Measurements from ENCODE around the gene ARF1.

The ARF1 gene

DNA sequence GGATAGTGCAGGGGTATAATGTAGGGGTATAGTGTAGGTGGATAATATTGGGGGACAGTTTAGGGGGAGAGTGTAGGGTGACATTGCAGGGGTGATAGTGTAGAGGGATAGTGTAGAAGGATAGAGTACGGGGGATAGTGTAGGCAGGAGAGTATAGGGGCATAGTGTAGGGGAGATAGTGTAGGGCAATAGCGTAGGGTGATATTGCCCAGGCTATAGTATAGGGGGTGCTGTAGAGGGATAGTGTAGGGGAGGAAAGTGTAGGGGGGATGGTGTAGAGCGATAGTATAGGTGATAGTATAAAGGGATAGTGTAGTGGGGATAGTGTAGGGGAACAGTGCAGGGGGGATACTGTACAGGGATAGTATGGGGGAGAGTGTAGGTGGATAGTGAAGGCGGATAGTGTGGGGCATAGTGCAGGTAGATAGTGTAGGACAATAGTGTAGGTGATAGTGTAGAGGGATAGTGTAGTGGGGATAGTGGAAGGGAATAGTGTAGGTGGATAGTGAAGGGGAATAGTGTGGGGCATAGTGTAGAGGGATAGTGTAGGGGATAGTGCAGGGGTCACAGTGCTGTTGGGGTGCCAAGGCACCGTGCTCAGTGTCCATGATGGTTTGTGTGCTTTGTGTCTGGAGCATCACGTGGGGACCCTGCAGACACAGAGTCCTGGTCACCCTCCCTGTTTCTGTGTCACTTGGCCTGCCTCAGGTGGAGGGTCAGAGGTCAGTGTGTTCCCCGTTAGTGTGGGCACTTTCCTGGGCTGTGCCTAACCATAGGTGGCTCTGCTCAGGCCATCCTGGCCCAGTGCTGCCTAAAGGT, 10.5 kb upstream of the ARF1 start:
- DNase-seq (ENCODE audit: low read depth) = no peak

DNA sequence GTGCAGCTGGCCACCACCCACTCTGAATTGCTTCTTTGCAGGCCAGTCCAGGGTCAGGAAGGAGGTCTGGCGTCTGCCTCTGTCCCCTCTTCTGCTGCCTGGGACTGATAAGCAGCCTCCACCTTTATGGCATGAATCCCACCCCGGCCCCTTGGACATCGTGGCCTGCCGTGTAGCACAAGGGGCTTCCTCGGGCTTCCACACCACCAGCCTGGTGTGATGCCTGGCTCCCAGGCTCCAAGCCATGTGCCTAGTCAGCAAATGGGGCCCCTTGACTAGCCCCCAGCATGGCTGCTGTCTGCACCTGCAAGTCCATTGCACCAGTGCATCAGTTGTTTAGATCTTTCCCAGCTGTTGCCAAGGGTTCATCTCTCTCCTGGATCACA, 9.9 kb upstream of the ARF1 start:
- DNase-seq (ENCODE audit: low read depth) = no peak

DNA sequence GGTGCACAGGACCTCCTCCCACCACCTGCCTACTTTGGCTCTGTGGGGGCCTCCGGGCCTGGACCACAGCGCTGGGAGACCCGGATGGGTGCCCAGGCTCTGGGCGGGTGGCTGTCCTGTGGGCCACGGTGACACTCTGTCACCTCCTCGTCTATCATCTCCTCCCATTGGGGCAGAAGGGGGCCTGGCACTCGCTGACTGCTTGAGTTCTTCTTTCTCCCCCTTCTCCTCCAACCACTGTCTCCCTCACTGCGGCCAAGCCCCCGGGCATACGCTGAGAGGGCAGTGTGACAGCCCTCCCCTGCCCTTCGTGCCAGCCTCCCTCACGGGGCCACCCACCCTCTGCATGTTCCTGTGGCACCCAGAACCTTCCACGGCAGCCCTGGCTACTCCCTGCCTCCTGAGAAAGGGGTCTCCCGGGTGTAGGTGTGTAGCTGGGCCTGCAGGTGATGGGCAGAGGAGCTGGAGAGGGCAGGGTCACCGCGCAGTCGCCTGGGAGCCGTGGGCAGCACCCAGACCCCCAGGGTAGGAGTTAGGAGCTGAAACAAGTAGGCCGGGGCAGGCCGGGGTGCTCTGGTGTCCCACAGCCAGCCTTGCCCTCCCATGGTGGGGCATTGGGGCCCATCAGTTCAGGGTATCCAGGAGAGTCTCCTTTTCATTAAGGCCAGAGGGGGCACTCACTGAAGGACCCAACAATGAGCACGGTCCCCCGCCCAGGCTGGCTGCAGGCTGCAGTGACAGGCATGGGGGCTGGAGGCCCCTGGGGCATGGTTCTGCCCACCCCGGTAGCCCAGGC, 9.2 kb upstream of the ARF1 start:
- DNase-seq (ENCODE audit: low read depth) = no peak

DNA sequence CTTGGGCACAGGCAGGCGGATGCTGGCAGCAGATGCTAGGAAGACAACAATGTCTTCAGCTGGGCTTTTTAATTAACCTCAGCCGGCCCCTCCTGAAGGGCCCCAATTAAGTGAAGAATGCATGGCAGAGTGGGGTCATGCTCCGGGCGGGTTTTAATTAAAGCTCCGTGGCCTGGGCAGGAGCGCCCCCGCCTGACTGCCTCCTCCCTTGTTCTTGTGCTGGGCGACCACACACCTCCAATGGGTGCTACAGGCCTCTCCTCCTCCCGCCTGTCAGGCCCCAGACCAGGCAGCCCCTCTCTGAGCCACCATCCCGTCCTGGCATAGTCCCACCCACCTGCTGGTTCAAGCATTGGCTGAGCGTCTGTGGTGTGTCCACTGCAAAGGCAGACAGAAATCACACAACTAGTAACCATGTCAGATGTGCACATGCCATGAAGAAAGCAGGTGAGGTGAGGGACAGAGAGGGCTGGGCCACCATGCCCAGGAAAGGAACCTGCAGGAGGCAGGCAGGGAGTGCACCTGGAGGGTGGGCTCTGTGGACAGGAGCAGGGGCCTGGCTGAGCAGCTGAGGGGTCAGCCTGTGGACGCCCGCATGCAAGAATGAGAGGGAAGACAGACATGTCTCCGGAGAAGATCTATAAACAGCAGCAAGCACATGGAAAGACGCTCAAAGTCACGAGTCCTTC, 8.5 kb upstream of the ARF1 start:
- DNase-seq (ENCODE audit: low read depth) = no peak

DNA sequence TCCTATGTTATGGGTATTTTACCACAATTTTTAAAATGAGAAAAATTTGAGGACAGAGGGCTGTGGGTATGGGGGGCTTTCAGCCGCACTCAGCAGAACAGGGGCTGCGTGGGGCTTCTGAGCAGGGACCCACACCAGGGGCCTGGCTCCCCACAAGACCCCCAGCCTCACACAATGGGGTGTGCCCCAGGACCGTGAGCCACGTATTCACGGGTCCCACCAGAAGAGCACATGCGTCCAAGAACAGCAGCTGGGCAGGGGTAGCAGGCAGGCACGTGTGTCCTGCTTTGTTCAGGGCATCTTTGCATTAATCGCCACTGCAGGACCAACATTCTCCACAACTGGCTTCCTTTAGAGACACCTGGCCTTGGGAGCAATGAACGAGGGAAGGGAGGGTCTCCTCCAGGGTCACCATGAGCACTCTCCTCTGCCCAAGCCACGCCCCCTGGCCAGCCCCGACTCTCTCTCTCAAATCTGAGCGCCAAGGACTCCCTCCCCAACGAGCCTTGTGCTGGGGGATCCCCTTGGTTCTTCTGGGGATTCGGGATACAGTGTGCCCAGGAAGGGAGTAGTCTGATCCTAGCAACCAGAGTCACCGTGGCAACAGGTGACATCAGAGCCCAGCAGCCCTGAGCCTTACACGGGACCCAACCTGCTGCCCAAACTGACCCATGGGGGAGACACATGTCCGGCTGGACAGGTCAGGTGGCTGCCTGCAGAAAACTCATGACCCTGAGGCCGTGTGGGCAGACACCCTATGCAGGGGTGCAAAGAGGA, 7.4 kb upstream of the ARF1 start:
- DNase-seq (ENCODE audit: low read depth) = no peak

DNA sequence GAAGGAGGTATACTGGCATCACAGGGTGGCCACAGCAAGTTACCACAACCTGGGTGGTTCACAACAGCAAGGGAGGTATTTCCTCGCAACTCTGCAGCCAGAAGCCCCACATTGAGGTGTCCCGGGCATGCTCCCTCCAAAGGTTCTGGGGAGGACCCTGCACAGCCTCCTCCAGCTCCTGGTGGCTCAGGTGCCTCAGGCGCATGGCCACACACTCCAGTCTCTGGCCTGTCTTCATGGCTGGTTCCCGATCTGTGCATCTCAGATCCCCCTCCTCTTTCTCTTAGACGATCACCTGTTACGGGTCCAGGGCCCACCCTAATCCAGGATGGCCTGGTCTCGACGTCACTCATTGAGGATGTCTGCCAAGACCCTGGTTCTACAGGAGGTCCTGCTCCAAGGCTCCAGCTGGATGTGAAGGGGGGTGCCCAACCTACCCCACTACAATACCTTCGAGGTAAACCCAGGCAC, 6.7 kb upstream of the ARF1 start:
- no peak for DNase-seq (ENCODE audit: low read depth)

DNA sequence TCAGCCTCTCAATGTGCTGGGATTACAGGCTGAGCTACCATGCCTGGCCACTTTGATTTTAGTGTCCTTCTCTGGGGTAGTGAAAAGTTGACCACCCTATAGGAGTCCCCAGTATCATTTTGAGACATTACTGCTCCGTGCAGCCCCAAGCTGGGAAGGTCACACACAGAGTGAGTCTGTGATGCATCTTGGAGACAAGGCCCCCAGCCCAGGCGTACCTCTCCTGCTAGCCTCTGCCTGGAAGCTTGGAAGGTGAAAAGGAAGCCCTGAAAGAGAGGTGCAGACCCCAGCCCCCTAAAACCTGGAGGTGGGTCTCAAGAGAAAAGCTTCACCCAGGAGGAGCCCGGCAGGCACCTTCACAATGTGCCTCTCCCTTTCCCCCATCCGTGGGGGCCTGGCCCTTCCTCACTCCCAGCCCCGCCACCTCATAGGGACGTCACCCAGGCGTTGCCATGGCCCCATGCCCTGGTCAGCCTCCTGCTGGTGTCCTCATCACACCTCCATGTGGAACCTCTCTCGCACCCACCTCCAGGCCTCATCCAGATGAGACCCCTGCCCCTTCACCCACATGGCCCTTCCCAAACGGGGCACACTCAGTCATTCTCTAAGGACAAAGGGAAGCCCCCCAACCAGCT, 5.6 kb upstream of the ARF1 start:
- no peak for DNase-seq (ENCODE audit: low read depth)

DNA sequence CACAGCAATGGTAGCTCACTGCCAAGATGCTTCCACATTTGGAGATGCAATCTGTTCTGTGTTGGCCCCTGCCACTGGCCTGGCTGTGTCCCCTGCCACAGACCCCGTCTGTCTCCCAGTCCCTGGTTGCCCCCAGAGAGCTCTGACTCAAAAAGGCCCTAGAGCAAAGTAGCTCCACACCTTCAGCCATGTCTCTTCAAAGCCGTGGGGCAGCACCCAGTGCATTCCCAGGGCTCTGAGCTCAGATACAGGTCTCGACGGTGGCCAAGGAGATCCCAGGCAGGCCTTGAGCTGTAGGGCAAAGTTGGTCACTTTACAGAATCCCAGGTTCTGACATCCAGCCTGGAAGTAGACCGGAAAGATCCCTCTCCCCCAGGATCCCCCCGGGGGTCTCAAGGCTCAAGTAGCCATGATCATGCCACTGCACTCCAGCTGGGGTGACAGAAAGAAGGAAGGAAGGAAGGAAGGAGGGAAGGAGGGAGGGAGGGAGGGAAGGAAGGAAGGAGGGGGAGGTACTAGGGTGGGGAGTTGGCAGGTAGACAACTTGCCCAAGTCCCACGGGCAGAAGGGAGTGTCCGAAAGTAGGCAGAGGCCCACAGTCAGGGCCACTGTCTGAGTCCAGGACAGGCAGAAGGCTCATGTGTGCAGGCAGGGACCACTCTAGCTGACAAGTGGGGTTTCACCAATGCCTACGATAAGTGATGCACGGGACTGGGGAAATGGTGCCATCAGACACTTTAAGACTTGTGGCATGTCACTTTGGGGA, 4.8 kb upstream of the ARF1 start:
- no peak for DNase-seq (ENCODE audit: low read depth)

DNA sequence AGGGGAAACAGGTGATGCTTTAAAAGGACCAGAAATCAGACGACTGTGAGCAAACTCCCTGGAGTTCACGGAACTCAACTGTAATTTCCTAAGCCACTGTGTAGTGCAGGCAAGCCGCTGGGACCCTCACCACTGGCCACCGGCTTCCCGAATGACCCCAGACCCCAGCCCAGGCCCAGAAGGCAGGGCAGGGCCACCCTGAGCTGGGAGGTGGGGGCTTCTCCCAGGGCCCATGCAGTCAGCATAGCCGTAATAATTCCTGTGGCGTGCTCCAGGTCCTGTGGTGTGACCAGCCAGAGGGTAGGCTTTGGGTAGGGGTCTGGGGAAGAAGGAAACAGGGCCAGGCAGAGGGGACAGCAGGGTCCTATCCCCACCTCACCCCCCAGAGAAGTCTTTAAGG, 3.5 kb upstream of the ARF1 start:
- no peak for DNase-seq (ENCODE audit: low read depth)

DNA sequence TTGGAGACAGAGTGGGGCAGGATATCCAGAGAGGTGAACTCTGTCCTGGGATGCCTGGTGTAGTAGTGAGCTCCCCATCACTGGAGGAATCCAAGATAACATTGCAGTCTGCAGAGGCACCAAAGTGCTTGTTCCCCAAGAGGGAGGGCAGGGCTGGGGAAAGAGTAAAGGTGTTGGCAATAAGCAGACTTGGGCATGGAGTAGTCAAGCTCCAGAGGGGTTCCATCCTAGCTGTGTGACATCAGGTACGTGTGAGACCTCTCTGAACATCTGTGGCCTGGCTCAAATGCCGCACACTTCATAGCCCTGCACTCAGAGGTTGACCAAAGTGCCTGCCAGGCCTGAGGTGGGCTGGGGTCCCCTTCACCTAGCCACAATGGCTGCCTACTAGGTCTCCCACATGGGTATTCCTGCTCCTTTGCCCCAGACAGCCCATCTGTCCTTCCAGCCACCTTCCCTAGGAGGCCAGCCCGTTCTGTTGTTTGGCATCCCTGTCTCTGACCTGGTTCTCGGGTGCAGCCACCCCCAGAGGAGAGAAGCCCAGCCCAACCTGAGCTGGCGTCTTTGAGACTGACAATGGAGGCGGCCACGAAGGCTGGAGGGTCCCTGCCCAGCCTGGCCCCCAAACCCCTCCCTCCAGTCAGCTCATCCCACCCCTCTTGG, 2.8 kb upstream of the ARF1 start:
- DNase-seq (ENCODE audit: low read depth) = no peak

DNA sequence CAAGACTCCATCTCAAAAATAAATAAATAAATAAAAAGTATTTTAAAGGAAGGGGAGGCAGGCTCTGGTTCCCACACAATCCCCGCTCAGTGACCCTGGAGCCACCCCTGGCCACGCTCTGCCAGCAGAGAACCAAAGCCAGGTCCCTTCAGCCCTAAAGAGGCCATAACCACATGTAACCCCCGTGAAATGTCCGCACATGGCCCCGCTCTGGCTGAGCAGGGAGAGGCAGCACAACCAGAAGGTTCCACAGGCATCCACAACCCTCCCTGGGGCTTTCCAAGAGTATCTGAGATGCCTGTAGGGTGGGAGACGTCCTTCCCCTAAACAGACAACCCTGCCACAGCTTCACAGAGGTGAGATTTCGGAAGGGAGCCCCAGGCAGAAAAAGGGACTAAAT, 1.4 kb upstream of the ARF1 start:
- DNase-seq (ENCODE audit: low read depth) = no peak

DNA sequence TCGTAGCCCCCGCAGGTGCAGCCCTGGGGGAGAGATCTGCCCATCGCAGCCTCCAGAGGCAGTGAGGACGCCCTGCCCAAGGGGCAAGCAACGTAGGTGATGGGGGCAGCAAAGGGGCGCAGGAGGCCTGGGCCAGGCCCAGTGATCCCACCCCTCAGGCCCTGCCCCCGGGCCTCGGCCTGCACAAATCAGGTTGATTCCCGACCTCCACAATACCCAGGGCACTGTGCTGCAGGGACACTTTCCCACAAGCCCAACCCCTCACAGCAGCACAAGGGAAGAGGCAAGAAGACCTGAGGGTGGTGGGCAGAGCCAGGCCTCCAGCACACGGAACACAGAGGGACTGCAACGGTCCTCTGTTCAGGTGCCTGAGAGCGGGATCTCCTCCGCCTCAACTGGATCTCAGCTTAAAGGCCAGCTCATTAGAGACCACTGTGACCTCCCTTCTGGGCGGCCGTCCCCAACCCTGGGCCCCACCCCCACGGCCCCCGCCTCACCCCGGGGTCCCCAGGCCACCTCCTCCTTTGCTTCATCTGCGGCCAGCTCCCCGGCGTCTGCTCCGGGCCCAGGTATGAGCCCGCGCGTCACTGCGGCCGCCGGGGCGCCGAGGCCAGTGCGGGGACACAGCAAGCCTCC, 812 bp upstream of the ARF1 start:
- DNase-seq (ENCODE audit: low read depth) = no peak

DNA sequence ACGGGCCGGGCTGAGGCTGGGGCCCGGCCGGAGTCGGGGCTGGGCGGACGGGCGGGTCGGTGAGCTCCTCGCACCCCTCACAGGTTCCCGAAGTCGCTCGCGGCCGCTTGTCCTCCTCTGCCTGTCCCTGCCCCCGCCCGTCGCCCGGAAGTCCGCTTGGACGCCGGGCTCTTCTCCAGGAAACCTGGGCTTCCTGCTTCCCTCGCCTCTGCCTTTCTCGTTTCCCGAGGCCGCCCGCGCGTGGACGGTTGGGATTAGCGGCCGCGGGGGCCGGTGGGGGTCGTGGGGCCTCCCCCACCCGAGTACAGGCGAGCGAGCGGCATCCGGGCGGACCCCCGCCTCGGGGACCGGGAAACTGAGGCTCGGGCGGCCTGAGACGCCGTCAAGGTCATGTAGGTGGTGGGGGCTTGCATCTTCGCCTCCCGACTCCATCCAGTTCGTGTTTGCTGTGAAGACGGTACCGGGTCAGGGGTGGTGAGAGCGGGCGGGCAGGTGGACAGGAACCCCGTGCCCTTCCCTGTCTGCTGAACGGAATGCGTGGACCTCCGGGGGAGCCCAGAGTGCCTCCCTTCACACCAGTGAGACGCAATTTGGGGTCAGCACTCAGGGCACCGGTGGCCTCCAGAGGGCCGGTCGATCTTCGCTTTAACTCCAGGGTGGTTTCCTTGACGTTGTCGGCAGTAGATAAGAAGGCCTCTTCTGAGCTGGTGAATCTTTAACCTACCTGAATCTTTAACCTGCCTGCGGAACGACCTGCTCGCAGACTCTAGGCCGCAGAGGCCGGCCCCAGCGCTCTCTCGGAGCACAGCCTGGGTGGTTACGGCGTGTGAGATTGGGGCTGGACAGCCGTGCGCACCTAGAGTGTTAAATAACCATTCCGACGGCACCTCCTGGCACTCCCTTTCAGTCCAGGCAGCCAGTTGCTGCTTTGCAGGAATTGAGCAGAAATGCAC, 686 bp downstream of the ARF1 start:
- DNase-seq (ENCODE audit: low read depth) = no peak

DNA sequence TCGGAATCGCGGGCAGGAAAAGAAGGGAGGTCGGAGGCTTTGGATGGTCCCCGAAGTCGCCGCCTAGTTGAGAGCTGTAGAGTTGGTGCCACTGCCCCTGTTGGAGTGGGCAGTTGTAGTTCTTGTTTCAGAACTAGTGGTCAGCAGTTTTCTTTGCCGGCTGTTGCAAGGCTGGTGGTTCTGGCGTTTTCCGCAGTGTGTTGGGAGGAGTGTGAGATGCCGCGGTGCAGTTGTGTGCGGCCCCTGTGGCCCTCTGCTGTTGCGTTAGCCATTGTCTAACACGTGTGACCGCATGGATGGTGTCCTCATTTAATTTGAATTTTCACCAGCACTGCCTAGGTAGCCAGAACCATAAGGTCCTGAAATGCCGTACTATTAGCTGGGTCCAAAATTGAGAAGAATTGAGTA, 1.4 kb downstream of the ARF1 start:
- no peak for DNase-seq (ENCODE audit: low read depth)

DNA sequence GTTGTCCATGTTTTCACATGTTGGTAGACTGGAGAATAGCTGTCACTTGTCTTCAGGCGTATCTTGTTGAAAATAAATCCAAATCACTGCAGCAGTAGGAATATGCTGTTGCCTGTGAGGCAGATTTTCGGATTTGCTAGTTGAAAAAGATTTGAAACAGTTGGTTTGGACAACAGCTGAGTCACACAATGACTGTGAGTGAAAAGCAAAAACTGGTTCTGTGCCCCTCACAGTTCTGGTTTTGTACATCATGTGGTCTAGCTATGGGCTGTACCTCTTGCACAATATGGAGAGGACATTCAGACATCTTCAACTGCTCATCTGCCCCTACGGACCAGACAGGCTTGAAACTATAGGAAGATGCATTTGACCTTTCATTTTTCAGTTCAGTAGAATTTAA, 1.8 kb downstream of the ARF1 start:
- DNase-seq (ENCODE audit: low read depth) = no peak

DNA sequence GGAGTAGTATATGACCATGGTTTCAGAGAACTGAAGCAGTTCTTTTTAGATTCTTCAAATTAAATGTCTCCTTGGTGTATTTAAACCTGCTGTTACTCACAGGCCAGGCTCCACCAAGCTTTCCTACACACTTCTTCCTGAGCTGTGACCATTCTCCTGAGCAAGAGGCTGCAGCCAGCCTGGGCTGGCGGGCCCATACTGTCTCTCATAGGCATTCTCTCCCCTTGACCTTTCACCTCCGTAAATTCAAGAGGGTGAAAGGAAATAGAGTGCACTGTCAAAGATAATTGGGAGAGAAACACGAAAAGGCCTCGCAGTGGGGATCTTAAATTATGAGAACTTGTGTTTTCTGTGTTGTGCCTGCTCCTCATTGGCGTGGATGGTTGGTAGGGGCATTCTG, 2.3 kb downstream of the ARF1 start:
- no peak for DNase-seq (ENCODE audit: low read depth)

DNA sequence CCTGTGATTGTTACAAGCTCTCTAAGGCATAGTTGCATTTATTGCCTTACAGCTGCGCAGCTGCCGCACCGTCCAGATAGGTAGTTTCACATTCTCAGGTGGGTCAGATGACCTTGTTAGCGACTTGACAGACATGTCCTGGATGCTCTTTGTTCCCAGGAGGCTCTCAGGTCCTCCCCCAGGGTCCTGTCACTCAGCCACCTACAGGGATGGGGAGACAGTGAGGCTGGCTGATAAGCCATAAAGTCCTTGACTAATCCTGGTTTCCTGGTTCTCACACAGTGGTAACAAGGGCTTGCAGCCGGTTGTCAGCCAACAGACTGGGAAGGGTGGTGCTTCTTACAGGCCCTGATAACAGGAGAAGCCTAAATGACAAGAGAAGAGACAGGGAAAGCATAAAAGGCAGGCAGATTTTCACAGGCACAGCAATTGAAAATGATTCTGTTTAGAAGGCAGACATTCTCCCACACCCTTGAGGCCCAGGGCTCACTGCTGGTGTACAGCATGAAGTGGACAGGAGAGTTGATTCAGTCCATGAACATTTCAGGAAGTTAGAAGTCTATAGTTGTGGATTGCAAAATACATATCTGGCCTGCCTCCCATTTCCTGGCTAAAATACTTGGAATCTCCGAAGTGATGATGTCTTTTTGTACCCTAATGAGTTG, 2.9 kb downstream of the ARF1 start:
- no peak for DNase-seq (ENCODE audit: low read depth)

DNA sequence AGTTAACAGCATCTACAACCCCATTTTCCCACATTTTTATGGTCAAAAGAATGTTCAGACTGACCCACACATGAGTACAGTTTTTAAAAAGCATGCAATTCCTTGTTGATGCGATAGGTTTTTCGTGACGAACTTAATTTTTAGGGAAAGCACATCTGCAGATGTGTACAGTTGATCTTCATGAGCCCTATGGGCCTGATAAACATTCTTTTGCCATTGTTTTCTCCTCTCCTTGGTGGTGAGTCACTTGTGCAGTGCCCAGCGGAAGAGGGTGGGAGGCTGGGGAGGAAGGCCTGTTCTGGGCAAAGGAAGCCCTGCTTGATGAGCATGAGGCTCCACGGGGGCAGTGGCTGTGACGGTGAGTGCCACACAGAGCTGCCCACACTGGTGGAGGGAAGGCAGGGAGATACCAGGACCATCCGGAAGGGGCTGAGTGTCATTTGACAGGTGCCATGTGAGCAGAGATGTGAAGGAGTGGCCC, 5.3 kb downstream of the ARF1 start:
- DNase-seq (ENCODE audit: low read depth) = no peak

Data from stimulated activated CD8-positive, alpha-beta memory T cell treated with anti-CD3 and anti-CD28 coated beads, Interleukin-12 subunit alpha, Interleukin-12 subunit beta, amount 100 ng/mL, for 4 hours (primary cell).